Fibroblast of skin of left biceps (primary cell): ENCODE data around the gene GNB3.

Experiments
- DNase-seq, 2 experiments: peaks; one replicate each; pipeline ENCODE4 v3.0.0-alpha.2; 2013; ENCODE audit warnings: low read depth in 2 of 2

Gene GNB3

DNA sequence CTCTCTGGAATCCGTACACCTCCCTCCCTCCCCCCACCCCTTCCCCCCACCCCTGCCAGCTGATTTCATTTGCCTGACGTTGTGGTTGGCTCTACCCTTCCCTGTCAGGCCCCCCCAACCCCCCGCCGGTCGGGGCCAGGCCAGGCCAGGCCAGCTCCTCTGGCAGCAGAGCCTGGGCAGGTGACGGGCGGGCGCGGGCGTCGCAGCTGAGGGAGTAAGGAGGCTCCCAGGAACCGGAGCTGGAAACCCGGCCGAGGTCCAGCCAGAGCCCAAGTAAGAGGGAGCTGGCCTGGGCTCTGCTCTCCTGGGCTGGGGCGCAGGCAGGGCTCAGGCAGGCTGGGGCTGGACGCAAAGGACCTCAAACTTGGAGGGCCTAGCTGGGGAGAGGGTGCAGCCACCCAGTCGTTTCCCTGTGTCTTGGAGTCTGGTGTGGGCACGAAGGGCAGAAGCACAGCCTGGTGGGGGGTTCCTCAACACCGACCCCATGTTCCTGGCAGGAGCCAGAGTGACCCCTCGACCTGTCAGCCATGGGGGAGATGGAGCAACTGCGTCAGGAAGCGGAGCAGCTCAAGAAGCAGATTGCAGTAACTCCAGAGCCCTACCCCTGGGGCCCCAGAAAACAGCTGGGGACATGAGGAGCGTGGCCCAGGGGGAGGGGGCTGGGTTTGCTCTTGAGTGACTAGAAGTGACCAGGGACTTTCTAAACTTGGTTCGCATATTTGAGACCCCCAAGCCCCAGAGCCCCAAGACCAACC, at the start of gene GNB3:
Gene GNB3 (plus strand): TSS at position 165 of the 755 bp plus-strand sequence. CDS start 363 bp downstream, at position 528.
- DNase-seq: no peak

- DNase-seq: no peak
Observed at GRCh38 chr12:6791931-6792520, 48.7 kb upstream of the GNB3 start.

DNA sequence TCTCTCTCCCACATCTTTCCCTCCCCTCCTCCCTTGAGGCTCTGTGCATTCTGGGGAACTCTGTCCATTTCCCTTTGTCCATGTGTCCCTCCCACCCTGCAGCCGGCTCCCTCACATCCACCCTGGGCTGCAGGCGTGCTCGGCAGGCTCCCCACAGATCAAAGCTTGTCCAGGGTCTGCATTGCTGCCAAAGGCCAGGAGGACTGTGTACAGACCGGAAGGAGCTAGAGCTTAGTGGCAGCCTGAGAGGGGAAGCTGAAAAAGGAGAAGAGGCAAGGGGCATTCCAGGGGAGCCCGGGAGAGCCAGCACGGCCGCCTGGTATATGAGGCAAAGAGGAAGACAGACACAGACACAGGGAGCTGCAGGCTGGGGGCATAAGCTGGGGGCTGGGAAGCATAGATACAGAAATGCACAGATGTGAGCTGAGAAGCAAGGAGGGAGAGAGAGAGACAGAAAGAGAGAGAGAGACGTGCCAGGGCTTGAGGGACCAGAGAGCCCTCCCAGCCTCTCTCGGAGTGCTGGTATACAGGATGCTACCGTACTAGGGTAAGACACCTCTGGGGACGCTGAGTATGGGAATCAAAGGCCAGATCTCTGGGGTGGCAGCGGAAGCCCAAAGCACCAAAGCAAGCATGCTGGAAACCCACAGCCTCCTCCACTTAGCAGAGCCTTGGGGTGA, 48.1 kb upstream of the GNB3 start:
- no peak for DNase-seq

DNA sequence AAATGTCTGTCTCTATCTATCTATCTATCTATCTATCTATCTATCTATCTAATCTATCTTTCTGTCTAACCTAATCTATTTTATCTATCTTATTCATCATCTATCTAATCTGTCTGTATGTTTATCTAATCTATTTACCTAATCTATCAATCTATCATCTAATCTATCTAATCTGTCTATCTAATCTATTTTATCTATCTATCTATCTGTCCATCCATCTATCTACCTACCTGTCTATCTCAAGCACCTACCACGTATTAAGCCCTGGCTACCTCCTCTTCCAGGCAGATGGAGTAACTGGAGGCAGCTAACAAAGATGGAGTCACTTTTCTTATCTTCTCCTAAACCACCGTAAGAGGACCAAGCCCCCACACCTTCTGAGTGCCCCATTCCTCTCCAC, 45.6 kb upstream of the GNB3 start:
- no peak for DNase-seq

GRCh38 chr12:6796576-6796975, 44.1 kb upstream of the GNB3 start:
- no peak for DNase-seq

DNA sequence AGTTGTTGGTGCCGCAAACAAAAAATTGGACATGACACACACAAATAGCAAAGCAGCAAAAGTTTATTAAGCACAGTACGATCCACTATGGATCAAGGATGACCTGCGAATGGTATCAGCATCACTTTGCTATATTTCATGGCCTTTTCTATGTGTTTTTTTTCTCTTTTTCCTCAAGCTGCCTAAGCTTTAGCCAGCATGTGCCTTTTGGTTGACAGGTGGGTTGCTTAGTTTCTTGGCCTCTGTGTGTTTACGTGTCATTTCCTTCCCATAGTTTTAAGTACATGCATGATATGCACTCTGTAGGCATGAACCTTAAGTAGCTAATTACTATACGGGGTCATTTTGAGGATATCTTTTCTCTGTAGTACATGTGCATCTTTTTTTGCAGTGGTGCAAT, 41.6 kb upstream of the GNB3 start:
- DNase-seq: no peak

- DNase-seq: no peak
Observed at GRCh38 chr12:6807170-6807569, 33.6 kb upstream of the GNB3 start.

DNA sequence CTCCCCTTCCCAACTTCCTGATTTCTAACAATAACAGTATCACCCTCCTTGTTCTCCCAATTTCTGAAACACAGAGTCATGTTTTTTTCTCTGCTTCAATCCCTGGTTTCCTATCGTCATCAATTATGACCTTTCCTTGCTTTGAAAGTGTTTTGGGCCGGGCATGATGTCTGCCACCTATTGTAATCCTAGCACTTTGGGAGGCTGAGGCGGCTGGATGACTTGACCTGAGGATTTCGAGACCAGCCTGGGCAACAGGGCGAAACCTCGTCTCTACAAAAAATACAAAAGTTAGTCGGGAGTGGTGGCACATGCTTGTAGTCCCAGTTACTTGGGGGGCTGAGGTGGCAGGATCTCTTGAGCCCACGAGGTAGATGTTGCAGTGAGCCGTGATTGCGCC, 31.7 kb upstream of the GNB3 start:
- DNase-seq: no peak

GRCh38 chr12:6810758-6811157, 30.0 kb upstream of the GNB3 start:
- DNase-seq: no peak

DNA sequence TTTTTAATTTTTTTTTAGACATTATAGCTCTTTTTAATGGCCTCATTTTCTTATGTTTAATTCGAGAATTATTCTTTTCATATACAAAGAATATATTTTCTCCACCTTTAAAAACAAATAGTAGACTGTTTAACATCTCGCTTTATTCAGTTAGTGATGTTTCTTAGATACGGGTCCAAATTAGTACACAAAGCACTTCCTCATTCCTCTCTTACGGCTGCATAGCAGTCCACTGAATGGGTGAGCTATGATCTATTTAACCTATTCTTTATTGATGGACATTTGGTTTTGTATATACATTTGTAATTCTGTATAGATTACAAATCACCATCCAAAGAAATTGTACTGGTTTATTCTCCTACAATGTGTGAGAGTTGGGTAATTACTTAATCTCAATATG, 27.4 kb upstream of the GNB3 start:
- no peak for DNase-seq

- no peak for DNase-seq
Observed at GRCh38 chr12:6816598-6816997, 24.1 kb upstream of the GNB3 start.

DNA sequence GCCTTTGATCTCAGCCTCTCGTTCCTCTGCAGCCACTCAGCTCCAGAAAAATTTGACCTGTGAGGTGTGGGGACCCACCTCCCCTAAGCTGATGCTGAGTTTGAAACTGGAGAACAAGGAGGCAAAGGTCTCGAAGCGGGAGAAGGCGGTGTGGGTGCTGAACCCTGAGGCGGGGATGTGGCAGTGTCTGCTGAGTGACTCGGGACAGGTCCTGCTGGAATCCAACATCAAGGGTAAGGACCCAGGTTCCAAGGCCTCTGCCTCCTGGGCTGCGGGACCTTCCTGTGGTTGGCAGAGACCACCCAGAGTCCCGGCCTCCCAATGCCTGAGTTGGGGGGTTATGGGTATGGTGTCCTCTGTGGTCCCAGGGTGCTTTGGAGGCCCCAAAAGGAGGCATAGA, 23.6 kb upstream of the GNB3 start:
- DNase-seq: no peak

DNA sequence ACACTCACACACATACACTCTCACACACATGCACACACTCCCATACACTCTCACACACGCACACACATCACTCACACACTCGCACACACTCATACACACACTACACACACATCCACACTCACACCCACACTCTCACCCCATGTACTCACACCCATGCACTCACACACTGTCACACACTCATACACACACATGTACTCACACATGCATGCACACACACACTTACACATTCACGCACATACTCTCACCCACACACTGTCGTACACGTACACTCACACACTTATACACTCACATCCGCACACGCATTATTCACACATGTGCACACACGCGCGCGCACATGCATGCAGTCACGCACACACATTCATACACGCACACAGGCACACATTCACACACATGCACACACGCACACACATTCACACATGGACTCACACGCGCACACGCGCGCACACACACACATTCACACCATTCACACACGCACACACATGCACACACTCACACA, 23.0 kb upstream of the GNB3 start:
- DNase-seq: no peak

GRCh38 chr12:6818222-6818621, 22.5 kb upstream of the GNB3 start:
- no peak for DNase-seq

- DNase-seq: no peak
Observed at GRCh38 chr12:6818645-6819044, 22.1 kb upstream of the GNB3 start.

DNA sequence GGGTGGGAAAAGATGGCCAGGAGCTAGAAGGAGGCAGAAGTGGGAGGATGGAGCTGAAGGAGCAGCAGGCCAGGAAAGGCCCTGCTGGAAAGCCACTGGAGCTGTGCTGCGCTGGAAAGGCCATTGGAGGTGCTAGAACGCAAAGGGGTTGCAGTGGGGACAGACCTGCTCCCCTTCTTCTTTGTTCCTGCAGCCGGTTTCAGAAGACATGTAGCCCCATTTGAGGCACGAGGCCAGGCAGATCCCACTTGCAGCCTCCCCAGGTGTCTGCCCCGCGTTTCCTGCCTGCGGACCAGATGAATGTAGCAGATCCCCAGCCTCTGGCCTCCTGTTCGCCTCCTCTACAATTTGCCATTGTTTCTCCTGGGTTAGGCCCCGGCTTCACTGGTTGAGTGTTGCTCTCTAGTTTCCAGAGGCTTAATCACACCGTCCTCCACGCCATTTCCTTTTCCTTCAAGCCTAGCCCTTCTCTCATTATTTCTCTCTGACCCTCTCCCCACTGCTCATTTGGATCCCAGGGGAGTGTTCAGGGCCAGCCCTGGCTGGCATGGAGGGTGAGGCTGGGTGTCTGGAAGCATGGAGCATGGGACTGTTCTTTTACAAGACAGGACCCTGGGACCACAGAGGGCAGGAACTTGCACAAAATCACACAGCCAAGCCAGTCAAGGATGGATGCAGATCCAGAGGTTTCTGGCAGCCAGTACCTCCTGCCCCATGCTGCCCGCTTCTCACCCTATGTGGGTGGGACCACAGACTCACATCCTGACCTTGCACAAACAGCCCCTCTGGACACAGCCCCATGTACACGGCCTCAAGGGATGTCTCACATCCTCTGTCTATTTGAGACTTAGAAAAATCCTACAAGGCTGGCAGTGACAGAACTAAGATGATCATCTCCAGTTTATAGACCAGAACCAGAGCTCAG, 21.4 kb upstream of the GNB3 start:
- no peak for DNase-seq

DNA sequence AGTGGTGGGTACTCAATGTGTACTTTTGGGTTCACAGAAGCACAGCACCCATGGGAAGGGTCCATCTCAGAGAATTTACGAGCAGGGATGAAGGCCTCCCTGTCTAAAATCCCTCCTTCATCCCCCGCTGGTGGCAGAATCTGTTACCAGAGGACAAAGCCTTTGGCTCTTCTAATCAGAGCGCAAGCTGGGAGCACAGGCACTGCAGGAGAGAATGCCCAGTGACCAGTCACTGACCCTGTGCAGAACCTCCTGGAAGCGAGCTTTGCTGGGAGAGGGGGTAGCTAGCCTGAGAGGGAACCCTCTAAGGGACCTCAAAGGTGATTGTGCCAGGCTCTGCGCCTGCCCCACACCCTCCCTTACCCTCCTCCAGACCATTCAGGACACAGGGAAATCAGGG, 20.6 kb upstream of the GNB3 start:
- no peak for DNase-seq

GRCh38 chr12:6821591-6822425, 18.9 kb upstream of the GNB3 start, which contains the start of gene GPR162:
TSS of gene GPR162 (plus strand) at chr12:6821821. CDS start at chr12:6823899, 2,078 bp downstream.
- no peak for DNase-seq

DNA sequence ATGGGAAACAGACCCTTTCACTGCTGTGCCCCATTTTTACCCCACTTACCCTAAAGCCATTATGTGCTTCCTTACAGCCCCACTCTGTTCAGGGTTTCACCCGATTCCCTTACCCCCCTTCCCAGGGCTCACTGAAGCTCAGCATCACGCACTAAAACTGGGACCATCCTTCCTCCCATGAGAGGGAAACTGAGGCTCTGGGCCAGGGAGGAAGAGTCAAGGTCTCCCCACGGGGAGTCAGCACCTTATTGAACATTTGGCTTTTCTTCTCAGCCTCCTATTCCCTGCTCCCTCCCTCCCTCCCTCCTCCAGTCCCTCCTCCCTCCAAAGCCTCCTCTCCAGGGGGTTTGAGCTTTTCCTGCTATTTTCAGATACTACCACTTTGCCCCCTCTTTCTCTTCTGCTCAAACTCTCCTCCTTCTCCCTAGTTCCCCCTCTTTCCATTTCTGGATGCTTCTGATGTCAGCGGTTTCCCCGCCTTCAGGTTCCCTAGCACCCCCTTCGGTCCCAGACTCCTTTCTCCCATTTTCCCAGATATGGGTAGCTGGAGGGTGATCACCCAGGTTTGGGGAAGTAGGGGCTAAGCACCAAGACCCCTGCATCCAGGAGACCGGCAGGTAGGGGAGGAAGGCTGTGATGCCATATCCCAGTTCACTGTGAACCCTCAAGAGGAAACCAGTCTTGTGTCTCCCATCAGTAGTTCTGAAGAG, 18.1 kb upstream of the GNB3 start:
- DNase-seq: no peak
